AG09319 (cell line): ENCODE results near the gene UQCRC1.

ENCODE experiments used
- DNase-seq: peaks from one replicate; pipeline ENCODE4 v3.0.0-alpha.2; 2010; ENCODE audit warnings: low read depth; ENCODE audit errors: extremely low read depth
- CTCF ChIP-seq: IDR thresholded peaks from 2 replicates; pipeline ENCODE4 v1.5.1; 2011; ENCODE audit warnings: low read depth, mild to moderate bottlenecking, inconsistent platforms, low read length, moderate library complexity

The UQCRC1 gene

GRCh38 chr3:48568476-48568875, 41.0 kb downstream of the UQCRC1 start:
- no peak for TF ChIP-seq CTCF
- no peak for DNase-seq

- TF ChIP-seq CTCF = no peak
- DNase-seq = no peak
Observed at GRCh38 chr3:48567500-48567899, 41.9 kb downstream of the UQCRC1 start.

- no peak for TF ChIP-seq CTCF
- DNase-seq = no peak
Observed at GRCh38 chr3:48567090-48567489, 42.4 kb downstream of the UQCRC1 start.

GRCh38 chr3:48566401-48566760, 43.1 kb downstream of the UQCRC1 start:
- DNase-seq = no peak
- no peak for TF ChIP-seq CTCF

- no peak for DNase-seq
- no peak for TF ChIP-seq CTCF
Observed at GRCh38 chr3:48565591-48566400, 43.6 kb downstream of the UQCRC1 start.

- no peak for TF ChIP-seq CTCF
- DNase-seq = no peak
Observed at GRCh38 chr3:48565186-48565585, 44.3 kb downstream of the UQCRC1 start.

GRCh38 chr3:48564667-48565066, 44.8 kb downstream of the UQCRC1 start:
- TF ChIP-seq CTCF = no peak
- no peak for DNase-seq
